Breast epithelium (tissue), 3 donors: ENCODE data around the gene RPL21.
"Not testable (repeated sequence)": the region's sequence is repeated elsewhere in the genome, so short reads cannot be mapped to it uniquely, and the experiment has no call there.

Source experiments
- CTCF ChIP-seq, 3 donors: fragments of 450-650 bp; IDR thresholded peaks; one replicate each; pipeline ENCODE4 v1.5.1; 2016 to 2017; ENCODE audit warnings: antibody characterized with exemption in 3 of 3, mild to moderate bottlenecking in 3 of 3, moderate library complexity in 3 of 3
- POLR2A ChIP-seq: fragments of 450-650 bp; IDR thresholded peaks from one replicate; pipeline ENCODE4 v1.6.1; 2016; ENCODE audit warnings: antibody characterized with exemption, mild to moderate bottlenecking, moderate library complexity
- POLR2AphosphoS5 ChIP-seq, 3 donors: sonication (generic); formaldehyde crosslinking; IDR thresholded peaks; one replicate each; pipeline ENCODE4 v1.6.1; 2017; ENCODE audit warnings: antibody characterized with exemption in 3 of 3

- not testable (repeated sequence) for TF ChIP-seq POLR2A; CTCF (IDR thresholded peaks at IDR 0.05); POLR2AphosphoS5 (IDR thresholded peaks at IDR 0.05)
Observed at GRCh38 chr13:27291967-27292366, 40.6 kb downstream of the RPL21 start.
